ENCODE results near the gene CEL.
"Not testable (repeated sequence)": the region's sequence is repeated elsewhere in the genome, so short reads cannot be mapped to it uniquely, and the experiment has no call there.

Gene CEL

DNA sequence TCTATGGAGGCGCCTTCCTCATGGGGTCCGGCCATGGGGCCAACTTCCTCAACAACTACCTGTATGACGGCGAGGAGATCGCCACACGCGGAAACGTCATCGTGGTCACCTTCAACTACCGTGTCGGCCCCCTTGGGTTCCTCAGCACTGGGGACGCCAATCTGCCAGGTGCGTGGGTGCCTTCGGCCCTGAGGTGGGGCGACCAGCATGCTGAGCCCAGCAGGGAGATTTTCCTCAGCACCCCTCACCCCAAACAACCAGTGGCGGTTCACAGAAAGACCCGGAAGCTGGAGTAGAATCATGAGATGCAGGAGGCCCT lies 3.2 kb downstream of the CEL start:
- DNase-seq = no peak

DNA sequence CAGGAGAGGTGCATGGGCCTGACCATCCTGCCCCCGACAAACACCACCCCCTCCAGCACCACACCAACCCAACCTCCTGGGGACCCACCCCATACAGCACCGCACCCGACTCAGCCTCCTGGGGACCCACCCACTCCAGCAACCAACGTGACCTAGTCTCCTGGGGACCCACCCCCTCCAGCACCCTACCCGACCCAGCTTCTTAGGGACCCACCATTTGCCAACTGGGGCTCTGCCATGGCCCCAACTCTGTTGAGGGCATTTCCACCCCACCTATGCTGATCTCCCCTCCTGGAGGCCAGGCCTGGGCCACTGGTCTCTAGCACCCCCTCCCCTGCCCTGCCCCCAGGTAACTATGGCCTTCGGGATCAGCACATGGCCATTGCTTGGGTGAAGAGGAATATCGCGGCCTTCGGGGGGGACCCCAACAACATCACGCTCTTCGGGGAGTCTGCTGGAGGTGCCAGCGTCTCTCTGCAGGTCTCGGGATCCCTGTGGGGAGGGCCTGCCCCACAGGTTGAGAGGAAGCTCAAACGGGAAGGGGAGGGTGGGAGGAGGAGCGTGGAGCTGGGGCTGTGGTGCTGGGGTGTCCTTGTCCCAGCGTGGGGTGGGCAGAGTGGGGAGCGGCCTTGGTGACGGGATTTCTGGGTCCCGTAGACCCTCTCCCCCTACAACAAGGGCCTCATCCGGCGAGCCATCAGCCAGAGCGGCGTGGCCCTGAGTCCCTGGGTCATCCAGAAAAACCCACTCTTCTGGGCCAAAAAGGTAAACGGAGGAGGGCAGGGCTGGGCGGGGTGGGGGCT lies 4.6 kb downstream of the CEL start:
- DNase-seq = no peak

DNA sequence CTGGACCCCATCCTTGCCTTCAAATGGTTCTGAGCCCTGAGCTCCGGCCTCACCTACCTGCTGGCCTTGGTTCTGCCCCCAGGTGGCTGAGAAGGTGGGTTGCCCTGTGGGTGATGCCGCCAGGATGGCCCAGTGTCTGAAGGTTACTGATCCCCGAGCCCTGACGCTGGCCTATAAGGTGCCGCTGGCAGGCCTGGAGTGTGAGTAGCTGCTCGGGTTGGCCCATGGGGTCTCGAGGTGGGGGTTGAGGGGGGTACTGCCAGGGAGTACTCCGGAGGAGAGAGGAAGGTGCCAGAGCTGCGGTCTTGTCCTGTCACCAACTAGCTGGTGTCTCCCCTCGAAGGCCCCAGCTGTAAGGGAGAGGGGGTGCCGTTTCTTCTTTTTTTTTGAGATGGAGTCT lies 5.2 kb downstream of the CEL start:
- DNase-seq = no peak

DNA sequence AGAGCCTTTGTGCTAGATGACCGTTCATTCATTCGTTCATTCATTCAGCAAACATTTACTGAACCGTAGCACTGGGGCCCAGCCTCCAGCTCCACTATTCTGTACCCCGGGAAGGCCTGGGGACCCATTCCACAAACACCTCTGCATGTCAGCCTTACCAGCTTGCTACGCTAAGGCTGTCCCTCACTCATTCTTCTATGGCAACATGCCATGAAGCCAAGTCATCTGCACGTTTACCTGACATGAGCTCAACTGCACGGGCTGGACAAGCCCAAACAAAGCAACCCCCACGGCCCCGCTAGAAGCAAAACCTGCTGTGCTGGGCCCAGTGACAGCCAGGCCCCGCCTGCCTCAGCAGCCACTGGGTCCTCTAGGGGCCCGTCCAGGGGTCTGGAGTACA lies 6.0 kb downstream of the CEL start:
- DNase-seq = no peak

DNA sequence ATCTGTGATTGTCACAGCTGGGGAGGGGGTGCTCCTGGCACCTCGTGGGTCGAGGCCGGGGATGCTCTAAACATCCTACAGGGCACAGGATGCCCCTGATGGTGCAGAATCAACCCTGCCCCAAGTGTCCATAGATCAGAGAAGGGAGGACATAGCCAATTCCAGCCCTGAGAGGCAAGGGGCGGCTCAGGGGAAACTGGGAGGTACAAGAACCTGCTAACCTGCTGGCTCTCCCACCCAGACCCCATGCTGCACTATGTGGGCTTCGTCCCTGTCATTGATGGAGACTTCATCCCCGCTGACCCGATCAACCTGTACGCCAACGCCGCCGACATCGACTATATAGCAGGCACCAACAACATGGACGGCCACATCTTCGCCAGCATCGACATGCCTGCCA lies 6.7 kb downstream of the CEL start:
- DNase-seq = not testable (repeated sequence)

DNA sequence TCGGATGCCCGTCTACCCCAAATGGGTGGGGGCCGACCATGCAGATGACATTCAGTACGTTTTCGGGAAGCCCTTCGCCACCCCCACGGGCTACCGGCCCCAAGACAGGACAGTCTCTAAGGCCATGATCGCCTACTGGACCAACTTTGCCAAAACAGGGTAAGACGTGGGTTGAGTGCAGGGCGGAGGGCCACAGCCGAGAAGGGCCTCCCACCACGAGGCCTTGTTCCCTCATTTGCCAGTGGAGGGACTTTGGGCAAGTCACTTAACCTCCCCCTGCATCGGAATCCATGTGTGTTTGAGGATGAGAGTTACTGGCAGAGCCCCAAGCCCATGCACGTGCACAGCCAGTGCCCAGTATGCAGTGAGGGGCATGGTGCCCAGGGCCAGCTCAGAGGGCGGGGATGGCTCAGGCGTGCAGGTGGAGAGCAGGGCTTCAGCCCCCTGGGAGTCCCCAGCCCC lies 8.8 kb downstream of the CEL start:
- DNase-seq = not testable (repeated sequence)

DNA sequence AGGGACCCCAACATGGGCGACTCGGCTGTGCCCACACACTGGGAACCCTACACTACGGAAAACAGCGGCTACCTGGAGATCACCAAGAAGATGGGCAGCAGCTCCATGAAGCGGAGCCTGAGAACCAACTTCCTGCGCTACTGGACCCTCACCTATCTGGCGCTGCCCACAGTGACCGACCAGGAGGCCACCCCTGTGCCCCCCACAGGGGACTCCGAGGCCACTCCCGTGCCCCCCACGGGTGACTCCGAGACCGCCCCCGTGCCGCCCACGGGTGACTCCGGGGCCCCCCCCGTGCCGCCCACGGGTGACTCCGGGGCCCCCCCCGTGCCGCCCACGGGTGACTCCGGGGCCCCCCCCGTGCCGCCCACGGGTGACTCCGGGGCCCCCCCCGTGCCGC lies 9.2 kb downstream of the CEL start:
- DNase-seq = not testable (repeated sequence)

DNA sequence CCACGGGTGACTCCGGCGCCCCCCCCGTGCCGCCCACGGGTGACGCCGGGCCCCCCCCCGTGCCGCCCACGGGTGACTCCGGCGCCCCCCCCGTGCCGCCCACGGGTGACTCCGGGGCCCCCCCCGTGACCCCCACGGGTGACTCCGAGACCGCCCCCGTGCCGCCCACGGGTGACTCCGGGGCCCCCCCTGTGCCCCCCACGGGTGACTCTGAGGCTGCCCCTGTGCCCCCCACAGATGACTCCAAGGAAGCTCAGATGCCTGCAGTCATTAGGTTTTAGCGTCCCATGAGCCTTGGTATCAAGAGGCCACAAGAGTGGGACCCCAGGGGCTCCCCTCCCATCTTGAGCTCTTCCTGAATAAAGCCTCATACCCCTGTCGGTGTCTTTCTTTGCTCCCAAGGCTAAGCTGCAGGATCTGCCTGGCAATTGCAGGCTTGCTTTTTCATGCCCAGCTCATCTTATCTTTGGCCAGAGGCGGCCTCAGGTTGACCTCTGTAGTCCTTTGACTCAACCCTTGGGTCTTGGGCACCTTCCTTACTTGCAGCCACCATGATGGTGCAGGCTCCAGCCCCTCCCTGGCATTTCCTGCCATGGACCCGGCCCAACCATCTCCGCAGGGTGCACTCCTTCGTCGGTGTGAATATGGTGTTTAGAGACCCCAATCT lies 9.8 kb downstream of the CEL start:
- DNase-seq = no peak

DNA sequence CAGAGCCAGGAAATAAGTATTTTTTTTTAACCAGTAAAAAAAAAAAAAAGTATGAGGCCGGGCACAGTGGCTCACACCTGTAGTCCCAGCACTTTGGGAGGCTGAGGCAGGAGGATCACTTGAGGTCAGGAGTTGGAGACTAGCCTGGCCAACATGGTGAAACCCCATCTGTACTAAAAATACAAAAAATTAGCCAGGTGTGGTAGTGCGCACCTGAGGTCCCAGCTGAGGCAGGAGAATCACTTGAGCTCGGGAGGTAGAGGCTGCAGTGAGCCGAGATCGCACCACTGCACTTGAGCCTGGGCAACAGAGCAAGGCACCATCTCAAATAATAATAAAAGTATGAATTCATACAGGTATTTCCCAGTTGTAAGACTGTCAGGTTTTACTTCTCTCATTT lies 10.4 kb downstream of the CEL start:
- DNase-seq = not testable (repeated sequence)

DNA sequence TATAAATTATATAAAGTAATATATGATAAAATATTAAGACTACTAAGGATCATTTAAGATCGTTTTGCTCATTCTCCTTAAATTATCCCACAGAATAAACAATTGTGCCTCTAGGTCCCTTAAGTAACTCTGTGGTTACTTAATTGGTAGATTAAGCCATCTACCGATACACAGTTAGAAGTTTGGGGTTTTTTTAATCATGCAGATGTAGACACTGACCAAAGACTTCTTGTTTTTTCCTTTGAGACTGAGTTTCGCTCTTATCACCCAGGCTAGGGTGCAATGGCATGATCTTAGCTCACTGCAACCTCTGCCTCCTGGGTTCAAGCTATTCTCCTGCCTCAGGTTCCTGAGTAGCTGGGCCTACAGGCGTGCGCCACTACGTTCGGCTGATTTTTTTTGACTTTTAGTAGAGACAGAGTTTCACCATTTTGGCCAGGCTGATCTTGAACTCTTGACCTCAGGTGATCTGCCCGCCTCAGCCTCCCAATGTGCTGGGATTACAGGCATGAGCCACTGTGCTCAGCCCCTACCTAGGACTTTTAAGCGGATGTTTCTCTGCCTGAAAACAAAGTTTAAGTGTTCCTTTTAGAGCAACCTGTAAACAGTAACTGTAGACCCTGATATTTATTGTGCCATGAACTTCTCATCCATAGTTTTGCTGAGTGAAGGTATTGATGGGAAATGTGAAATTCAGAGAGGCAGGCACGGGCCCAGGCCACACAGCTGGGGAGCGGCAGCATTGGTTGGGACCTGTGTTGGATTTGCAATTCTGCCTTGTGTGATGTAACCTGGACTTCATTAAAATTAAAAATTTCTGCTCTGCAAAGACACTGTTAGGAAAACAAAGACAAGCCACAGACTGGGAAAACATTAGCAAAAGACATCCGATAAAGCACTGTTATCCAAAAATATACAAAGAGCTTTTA lies 11.6 kb downstream of the CEL start:
- DNase-seq = no peak

DNA sequence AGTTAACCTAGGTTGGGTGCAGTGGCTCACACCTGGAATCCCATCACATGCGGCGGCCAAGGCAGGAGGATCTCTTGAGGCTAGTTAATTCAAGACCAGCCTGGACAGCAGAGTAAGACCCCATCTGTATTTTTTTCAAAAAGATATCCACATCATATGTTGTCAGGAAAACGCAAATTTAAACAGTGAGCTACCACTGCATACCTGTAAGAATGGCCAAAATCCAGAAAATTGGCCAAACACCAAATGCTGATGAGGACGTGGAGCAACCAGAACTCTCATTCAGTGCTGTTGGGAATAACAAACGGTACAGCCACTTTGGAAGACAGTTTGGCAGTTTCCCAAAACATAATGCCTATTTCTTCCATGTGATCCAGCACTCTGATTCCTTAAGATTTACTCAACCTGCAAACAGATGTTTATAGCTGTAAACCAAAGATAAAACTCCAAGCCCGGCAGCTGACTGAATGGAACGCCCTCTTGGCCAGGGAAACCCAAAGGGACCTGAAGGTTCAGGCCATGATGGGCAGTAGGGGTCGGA lies 12.4 kb downstream of the CEL start:
- DNase-seq = no peak

DNA sequence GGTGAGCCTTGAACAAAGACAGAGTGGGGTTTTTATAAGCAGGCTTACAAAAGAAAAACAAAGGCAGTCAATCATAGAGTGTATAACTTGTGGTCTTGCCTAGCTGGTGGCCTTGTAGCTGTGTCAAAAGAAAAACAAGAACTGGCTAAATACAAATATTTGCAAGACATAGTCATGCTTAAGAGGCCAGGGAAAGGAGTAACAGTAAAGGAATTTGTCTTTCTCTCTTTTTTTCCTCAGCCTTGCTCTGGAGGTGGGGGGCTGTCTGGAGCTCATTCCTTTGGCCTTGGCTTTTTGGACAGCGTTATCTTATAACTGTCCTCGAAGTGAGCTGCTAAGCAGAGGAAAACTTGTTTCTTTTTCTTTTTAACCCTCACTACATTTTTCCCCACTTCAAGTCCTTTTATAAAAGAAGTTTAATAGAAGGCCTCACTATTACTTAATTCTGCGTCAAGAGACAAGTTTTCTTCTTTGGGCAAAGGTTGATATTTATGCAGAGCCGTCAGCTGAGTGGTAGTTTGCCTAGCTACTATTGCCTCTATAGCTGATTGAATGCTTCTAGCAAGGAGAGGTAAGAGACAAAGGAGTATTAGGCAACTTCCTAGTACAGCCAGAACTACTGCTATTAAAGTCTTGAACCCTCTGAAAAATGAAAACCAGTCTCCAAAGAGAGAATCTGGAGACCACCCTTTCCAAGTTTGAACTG lies 14.3 kb downstream of the CEL start:
- DNase-seq = peak; percentile 30

DNA sequence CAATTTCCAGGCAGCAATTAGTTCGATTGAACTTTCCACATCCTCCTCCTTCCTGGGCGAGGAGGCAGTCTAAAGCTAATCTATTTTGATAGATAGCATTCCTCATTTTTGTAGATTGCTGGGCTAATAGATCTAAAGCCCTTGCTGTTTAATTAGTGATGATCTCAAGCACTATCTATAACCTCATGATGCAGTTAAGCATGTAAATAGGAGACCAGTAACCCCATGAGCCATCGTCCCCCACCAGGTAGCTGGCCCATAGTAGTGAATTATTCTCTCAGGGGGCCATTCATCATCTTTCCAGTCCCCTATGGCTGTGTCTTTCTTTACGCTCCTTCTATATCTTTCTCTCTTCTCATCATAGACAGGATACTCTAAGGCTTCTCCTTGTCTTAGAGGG lies 14.9 kb downstream of the CEL start:
- DNase-seq = no peak

DNA sequence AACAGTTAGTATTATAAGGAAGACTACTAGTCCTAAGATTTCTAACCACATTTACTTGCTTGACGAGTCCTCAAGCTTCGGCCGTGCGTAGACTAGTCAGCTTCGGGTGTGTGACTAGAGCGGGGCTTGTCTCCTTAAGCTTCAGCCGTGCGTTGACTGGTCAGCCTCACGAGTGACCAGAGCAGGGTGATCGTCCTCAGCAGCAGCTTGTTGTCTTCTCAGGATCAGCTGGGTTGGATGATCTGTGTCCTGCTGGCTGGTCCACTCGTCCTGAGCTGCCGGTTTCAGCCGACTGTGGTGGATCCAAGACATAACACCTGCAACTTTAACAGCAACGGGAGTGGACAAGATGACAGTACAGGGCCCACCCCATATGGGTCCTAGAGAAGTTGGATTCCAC lies 16.7 kb downstream of the CEL start:
- DNase-seq = no peak

DNA sequence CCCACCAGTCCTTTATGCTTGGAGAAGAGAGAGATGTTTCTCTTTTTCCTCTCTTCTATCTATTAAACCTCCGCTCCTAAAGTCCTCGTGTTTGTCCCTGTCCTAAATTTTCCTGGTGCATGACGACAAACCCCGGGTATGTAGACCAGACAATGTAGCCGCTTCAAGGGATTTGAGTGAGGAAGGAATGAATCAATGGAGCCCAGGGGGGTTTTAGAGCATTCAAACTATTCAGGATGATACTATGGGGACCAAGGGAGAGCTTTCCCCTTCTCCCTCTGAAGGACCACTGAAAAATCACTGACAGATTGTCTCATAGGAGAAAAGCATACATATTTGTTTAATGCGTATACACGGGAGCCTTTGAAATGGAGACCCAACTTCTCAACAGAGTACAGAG lies 18.4 kb downstream of the CEL start:
- no peak for DNase-seq

DNA sequence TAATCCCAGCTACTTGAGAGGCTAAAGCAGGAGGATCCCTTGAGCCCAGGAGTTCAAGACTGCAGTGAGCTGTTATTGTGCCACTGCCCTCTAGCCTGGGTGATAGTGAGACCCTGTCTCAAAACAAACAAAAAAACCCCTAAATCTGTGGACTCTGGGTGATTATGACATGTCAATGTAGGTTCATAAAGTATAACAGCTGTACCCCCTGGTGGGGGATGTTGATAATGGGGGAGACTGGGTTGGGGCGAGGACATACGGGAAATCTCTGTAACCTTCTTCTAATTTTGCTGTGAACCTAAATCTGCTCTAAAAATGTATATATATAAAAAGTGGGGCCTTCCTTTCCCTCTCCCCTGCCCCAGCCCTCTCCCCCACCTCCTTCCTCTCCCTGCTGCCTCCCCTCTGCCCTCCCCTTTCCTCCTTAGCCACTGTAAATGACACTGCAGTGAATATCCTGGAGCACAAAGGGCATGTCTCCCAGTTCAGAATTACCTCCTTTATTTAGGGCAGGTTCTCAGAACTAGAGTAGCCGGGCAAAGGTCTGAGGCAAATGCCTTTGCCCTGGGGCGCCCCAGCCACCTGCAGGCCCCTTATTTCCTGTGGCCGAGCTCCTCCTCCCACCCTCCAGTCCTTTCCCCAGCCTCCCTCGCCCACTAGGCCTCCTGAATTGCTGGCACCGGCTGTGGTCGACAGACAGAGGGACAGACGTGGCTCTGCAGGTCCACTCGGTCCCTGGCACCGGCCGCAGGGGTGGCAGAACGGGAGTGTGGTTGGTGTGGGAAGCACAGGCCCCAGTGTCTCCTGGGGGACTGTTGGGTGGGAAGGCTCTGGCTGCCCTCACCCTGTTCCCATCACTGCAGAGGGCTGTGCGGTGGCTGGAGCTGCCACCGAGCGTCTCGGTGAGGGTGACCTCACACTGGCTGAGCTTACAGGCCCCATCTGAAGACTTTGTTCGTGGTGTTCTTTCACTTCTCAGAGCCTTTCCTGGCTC lies 19.3 kb downstream of the CEL start:
- not testable (repeated sequence) for DNase-seq

DNA sequence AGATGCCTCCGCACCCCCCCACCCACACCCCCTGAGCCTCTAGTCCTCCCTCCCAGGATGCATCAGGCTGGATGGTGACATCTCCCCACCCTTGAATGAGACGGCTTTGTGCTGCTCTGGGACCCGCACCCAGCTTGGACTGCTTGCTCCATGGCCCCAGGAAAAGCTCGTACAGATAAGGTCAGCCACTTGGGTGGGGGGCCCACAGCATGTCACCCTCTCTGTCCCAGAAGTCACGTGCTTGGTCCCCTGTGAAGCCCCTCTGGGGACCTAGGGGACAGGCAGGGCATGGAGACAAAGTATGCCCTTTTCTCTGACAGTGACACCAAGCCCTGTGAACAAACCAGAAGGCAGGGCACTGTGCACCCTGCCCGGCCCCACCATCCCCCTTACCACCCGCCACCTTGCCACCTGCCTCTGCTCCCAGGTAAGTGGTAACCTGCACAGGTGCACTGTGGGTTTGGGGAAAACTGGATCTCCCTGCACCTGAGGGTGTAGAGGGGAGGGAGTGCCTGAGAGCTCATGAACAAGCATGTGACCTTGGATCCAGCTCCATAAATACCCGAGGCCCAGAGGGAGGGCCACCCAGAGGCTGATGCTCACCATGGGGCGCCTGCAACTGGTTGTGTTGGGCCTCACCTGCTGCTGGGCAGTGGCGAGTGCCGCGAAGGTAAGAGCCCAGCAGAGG lies 20.3 kb downstream of the CEL start:
- DNase-seq = not testable (repeated sequence)

DNA sequence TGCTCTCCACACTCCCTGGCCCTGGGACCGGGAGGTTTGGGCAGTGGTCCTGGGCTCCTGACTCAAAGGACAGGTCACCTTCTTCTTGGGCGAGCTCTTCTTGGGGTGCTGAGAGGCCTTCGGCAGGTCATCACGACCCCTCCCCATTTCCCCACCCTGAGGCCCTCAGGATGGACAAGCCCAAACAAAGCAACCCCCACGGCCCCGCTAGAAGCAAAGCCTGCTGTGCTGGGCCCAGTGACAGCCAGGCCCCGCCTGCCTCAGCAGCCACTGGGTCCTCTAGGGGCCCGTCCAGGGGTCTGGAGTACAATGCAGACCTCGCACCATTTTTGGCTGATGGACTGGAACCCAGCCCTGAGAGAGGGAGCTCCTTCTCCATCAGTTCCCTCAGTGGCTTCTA lies 21.9 kb downstream of the CEL start:
- DNase-seq = not testable (repeated sequence)

DNA sequence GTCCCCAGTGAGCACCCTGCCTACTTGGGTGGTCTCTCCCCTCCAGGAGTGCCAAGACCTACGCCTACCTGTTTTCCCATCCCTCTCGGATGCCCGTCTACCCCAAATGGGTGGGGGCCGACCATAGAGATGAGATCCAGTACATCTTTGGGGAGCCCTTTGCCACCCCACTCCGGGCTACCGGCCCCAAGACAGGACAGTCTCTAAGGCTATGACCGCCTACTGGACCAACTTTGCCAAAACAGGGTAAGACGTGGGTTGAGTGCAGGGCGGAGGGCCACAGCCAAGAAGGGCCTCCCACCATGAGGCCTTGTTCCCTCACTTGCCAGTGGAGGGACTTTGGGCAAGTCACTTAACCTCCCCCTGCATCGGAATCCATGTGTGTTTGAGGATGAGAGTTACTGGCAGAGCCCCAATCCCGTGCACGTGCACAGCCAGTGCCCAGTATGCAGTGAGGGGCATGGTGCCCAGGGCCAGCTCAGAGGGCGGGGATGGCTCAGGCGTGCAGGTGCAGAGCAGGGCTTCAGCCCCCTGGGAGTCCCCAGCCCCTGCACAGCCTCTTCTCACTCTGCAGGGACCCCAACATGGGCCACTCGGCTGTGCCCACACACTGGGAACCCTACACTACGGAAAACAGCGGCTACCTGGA lies 24.6 kb downstream of the CEL start:
- not testable (repeated sequence) for DNase-seq

DNA sequence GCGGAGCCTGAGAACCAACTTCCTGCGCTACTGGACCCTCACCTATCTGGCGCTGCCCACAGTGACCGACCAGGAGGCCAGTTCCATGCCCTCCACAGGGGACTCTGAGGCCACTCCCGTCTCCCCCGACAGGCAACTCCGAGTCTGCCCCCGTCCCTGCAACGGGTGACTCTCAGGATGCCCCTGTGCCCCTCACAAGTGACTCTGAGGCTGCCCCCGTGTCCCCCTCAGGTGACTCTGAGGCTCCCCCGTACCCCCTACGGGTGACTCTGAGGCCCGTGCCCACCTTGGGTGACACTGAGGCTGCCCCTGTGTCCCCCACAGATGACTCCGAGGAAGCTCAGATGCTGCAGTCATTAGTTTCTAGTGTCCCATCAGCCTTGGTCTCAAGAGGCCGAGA lies 25.1 kb downstream of the CEL start:
- DNase-seq = no peak
